ENCODE results near the gene ELAVL4.

Gene ELAVL4

DNA sequence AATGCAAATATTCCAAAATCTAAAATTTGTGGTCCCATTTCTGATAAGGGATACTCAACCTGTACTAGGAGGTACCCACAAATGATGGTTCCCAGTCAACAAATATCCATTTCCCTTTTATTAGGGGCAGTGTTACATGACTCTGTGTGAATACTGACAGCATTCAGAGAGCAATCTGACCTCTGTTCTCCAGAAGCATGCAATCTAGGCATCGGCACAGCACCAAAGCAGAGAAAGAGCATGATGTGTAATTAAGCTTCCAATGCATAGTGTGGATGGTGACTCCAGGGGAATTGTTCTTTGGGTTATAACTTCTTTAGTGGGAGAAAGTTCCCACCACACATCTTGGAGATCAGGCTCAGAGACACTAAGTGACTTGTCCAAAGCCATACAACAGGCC lies 71.6 kb downstream of the ELAVL4 start:
- DNase-seq: no peak

DNA sequence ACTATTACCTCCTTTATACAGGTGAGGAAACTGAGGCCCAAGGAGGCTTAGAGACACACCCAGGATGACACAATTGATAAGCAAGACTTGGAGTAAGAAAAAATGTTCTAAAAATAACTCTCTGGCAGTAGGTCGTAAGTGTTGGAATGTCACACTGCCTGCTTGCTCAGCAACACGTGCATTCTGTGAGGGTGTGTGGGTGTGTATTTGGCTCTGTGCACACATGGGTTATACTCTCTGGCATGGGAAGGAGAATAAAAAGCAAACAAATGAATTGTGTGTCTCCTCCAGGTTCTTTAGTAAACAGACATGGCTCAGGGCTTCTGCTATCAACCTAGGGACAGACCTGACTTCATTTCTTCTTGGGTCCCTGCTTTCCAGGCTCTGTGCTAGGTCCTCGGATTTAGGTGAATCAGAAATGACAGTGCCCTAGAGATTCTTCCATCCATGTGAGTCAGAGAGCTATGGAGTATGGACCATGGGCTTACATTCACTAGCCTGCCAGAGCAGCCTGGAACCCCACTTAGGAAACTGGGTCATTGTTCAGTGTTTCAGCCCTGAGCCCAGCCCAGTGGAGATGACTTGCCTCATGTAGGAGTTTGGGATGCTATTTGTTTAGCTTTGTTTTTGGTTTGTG lies 72.4 kb downstream of the ELAVL4 start:
- DNase-seq: no peak

DNA sequence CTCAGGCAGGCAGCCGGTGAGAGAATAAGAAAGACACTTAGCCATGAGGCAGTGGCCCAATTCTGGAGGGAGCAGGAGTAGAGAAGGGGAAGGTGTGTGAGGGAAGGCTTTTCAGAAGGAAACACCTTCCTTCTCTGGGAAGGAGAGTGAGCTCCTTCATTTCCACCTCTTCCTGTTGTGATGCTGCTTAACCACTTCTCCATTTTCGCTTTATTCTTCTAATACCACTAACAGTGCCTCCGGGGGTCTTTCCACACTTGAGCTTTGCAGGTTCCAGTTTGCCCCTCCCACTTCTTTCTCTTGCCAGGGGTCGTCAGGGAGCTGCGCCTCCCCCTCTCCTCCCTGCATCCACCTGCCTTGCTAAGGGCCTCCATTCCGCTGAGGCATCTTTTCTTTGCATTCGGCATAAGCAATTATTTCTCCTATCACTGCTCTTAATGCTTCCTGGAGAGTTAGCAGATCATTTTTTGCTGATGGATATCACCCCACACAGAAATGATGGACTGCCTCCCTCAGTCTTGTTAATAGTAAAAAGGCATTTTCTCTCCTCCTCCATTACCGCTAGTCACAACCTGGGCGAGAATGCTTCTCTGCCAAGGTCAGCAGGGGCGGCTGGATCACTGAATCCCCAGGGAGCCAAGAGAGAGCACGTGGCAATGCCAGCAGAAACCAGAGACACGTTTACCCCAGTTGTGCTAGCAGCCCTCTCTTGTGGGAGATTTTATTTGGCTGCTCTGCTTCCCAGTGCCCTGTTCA lies 74.8 kb downstream of the ELAVL4 start:
- no peak for DNase-seq

DNA sequence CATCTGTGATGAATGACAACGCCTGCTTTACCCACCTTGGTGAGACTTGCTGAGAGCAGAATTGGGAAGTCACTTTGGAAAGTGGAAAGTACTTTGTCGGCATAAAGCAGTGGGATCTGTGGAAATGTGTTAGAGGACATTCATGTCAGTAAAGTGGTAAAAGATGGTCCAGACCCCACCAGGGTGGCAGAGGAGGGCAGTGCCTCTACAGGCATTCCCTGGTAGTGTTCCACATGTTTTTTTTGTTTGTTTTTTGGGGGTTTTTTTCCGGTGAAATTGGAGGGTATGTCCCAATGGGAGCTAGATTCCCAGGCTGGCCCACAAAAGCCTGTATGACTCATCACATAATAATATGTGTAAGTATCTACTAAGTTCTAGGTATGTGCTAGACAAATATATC lies 80.6 kb downstream of the ELAVL4 start:
- no peak for DNase-seq

DNA sequence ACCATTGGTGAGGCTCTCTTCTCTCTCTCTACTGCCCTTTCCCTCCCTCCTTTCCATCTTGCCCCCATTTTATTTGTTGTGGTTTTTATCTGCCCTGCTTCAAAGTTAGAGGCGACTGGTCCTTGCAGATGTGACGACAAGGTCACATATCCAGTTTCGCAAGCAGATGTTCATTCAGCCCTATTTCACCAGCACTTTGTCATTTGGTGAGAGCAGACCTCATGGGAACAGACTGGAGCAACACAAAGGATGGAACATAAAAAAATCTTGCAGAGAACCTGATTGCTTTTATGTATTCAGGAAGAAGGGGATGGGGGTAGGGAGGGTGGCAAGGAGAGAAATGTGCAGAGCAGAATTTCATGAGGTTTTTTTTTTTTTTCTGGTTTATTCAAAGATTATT lies 84.3 kb downstream of the ELAVL4 start:
- DNase-seq: no peak

DNA sequence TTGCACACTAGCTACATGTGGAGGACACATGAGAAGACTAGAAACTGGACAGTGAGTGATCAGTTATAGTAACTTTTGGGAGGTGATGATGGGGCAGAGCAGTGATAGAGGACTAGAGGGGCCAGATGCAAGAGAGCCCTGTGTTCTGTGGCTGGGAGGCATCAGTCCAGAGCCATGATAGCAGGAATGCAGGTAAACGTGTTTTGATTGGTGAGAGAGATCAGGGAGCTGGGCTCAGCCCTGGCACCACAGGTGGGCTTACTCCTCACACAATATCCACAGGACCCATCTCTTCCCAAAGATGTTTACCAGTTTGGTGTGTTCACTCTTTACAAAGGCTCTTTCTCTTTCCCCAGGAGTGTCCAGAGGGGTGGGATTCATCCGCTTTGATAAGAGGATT lies 86.5 kb downstream of the ELAVL4 start:
- DNase-seq: no peak

DNA sequence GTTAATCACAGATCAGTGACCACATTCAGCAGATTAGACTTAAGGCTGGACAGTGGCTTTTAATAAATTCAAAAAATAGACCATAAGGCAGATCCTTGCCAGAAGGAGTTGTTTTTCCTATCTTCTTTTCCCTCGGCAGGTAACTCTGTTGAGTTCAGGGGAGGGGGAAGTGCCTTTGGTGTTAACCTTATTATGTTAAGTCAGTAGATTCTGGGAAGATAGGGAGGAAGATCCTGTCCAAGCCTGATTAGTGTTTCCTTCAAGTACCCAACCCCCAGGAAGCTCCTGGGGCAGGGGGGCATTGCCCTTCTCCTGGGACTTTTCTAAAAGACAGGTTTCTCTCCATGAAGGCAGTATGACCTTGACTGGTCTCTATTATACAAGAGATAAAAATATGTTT lies 87.4 kb downstream of the ELAVL4 start:
- DNase-seq: no peak

DNA sequence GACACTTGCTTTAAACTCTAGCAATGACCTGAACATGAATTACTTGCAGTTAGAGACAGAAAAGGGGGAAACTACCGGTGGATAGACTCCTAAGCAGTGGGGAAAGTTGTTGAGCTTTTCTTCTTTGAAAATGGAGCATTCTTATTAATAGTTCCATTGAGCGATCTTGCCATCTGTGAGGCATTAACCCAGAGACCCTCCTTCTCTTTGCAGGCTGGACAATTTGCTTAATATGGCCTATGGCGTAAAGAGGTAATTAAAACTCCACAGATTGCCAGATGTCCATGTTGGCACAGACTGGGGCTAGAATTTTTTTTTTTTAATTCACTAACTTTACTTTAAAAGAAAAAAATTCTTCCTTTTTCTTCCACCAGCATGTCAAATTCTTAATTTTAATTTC lies 88.5 kb downstream of the ELAVL4 start:
- DNase-seq: no peak

DNA sequence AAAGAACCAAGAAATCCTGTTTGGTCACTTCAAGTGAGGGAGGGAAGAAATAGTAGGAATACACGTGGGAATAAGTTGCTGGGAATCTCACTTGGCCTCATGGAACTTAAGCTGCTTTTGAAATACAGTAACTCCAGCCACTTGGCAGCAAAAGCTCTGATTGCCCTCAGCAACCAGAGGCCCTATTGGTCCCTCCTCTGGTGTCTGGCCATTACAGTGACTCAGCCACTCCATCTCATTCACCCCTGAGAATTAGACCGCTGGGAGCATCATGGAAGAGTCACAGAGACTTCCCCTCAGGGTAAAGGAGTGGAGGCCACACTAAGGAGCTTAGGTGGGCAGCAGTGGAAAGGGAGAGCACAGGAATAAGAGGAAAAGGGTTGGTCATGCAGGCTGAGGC lies 99.6 kb downstream of the ELAVL4 start:
- no peak for DNase-seq

DNA sequence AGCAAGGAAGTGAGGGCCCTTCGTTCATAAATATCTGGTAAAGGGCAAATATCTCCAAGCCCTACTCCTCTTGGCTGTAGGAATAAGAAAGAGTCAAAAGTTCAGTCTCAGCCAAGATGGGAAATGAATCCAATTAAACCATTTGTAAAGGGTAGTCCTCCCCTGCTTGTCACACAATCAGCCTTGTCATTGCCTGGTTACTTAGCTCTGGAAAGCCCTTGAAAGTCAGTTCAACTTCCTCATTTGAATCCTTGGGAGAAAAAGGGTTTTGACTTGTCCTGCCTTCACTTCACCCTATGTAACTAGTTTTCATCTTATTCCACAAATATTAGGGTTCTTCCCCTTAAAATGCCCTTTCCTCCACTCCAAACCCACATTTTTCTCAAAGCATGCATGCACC lies 100.0 kb downstream of the ELAVL4 start:
- DNase-seq: no peak

DNA sequence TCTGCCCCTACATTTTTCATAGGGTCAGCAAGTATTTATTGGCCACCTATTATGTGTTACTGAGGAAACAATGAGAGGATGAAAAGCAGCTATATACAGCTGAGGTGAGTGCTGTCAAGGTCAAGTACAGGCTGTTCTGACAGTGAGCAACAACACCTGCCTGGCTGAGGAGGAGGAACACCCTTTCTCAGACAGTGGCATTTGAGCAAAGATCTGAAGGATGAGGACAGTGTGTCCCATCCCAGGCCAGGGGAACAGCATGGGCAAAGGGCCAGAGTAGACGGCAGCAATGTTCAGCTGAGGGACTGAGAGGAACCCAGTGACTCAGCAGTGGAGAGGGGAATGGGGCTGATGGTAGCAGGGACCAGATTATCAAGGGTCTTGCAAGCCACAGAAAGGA lies 101.0 kb downstream of the ELAVL4 start:
- no peak for DNase-seq

DNA sequence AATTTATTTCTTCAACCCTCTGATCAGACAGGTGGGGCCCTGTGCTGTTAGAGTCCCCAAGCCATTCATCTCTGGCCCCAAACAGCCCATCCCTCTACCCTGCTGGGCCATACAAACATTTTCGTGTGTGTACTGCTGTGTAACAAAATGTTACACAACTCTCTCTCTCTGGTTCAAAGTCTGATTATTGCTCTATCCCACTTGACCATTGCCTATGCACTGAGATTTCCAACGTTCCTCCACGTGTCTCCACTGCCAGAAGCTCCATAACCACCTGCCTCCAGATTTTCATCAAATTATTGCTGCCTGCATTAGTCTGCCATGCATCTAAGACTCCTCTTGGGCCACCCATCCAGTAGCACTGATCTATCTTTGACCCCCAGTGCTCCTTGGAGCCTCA lies 104.8 kb downstream of the ELAVL4 start:
- no peak for DNase-seq

DNA sequence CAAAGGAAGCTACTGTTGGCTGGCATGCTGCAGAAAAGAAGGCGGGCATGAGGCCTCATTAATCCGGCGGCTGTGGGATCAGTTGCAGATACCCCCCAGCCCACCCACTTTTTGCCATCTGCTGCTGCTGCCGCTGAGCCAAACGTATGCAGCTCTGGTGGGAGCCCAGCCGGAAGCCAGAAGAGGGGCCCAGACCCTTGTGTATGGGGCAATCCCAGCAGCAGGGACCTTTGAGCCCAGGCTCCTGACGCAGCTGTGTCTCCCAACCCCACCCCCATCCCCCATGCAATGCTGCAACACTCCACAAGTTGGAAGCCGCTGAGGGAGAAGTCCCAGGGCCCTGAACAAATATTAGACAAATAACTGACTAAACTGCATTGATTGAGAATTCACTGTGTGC lies 106.0 kb downstream of the ELAVL4 start:
- no peak for DNase-seq

DNA sequence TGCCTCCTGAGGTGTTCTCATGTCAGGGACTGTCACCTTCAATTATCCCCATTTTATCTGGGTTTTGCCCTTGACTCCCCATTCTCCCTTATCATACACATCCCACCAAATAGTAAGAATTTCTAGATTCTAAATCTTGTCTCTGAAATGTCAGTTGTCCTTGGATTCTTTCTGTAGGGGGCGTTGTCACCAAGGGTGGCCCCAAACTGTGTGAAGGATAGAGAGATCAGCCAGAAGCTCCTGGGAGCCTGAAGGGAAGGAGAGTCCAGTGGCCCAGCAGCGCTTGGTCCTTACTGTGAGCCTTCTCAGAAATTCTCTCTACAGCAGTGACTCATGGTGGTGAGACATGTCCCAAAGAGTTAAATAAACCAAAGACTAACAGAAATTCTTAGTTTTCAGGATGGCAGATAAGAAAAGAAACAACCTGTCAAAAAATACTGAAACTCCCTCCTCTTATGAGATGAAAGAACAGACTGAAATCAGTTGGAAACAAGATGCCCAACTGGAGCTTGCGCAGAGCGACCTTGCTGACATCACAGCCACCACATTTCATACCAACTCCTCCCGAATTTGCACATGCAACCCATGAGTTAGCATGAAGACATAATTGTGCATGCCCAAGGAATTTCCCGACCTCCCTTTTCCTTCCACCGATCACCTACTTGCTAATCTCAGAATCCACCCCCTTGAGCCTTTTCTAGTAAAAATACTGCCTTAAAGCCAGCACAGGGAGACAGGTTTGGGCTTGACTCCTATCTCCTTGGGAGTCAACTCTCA lies 109.8 kb downstream of the ELAVL4 start:
- DNase-seq: no peak

DNA sequence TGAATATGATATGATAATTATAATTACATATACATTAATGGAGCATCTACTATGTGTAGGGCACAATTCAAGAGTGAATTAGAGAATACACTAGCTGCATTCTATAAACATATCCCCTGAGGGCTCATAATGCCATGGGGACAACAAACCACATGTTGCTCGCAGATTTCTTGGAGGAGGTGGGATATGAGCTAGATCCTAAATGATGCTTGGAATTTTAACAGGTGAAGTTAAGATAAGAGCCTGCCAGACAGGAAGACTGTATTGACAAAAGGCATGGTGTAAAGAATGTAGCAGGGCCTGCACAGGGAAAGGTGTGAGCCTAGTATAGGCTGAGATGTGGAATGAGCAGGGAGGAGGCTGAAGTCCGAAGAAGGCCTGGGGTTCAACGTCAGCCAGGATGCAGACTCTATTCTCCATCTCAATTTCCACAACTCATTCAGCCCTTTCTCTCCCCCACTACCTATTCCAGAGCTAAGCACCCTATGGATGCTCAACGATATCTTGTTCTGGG lies 120.2 kb downstream of the ELAVL4 start:
- no peak for DNase-seq

DNA sequence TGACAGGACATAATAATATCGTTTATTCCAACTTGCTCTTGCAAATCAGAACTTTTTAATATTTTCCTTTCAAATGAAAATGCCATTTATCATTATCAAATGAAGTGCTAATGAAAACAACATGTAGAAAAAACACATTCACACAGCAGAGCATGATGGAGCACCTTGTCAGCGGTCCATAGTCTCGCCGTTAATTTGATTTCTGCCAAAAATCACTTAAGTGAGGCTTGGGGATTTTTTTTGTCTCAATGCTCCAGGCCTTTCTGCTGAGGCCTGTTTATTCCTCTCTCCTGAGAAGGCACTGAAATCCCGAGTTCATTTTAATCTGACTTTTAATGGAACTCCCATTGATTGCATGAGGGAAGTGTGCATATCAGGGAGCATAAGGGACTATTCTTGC lies 122.5 kb downstream of the ELAVL4 start:
- no peak for DNase-seq

DNA sequence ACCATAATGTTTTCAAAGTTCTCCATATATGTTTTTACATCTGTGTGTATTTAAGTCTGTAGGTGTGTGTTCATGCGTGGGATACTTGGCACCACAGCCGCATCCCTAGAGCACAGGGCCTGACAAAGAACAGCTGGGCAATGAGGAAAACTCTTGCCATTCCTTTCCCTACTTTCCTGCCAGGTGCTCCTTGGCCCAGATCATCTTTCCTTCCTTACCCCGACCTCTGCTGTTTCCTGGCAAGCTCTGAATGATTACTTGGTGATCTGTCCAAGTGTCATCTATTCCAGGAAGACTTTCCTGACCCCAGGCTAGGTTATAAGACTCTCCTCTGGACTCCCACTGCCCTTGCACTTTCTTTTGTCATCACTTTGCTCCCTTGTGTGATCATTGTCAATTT lies 123.6 kb downstream of the ELAVL4 start:
- DNase-seq: no peak

DNA sequence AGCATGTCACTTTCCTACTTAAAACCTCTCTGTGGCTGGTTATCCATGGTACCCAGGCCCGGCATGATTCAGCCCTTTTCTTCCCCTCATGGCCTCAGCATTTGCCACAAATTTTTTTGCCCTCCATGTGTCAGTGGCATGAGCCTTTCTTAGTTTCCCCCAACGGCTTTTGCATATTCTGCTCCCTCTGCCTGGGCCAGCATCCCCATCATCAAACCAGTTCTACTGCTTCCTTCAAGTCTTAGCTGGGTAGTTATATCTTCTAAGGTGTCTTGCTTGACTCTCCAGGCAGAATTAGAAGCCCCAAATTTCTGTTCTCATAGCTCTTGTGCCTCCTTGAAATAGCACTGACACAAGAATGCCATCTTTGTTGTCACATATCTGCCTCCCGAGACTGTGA lies 127.9 kb downstream of the ELAVL4 start:
- DNase-seq: no peak

DNA sequence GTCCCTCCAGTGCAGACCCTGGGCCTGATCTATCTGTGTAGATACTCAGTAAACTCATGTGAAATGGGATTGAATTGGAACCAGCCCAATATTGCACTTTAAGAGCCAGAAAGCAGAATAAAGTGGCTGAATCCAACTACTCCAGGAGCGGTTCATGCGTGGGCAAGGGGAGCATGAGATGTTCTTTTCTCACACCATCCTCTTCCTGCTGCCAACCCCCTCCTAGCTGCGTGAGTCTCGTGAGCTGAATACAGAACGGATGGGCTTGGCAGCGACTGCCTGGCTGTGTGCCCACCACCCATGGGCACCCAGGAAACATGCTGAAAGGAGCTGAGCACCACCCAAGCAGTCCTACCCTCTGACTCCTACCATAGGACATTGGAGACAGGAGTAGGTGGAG lies 128.3 kb downstream of the ELAVL4 start:
- no peak for DNase-seq

DNA sequence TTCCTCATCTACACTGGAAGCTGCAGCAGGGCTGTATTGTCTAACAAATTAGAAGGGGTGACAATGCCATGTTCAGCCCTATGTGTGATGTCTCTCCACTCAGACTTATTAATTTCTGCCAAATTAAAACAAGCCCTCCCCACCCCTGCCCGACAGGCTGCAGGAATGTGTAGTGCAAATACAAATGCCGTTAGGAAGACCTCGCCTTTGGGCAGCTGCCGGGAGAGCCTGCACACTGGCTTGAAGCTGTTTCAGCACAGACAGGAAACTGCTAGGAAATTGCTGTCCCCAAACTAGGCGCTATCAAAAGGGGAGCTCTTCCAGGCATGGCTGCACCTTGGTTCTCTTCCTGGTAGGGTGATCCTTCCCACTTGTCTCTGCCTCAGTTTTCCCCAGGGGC lies 135.2 kb downstream of the ELAVL4 start:
- DNase-seq: no peak

DNA sequence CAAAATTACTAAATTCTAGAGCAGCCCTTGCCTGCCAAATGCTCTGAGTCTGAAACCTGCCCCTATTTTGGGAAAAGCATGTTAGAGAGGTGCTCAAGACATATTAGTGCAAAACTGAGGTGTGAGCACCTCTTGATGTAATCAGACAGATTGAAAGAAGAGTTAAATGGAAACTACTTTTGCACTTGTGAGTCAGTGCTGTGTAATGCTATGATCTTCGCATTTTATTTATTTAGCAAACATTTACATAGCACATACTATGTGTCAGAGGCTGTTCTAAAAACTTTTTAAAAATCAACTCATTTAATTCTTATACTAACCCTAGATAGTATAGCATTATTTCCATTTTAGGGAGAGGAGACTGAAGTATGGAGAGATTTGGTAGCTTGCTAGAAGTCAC lies 138.1 kb downstream of the ELAVL4 start:
- no peak for DNase-seq

DNA sequence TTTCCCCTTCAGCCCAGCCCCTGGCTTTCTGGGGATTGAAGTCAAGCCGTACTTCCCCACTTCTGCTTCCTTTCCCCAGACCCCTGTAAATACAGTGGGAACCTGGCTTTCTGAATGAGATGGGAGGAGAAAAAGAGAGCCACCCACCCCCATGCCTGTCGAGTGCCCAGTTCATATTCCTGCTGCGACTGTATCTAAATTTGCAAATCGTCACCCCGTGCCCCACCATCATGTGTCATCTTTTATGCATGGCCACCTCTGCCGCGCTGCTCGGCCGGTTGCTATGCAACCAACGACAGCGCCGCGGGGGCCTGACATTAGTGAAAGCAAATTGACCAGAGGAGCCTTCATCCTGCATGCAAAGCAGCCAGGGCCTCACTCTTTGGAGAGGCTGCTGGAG lies 143.0 kb downstream of the ELAVL4 start:
- no peak for DNase-seq

DNA sequence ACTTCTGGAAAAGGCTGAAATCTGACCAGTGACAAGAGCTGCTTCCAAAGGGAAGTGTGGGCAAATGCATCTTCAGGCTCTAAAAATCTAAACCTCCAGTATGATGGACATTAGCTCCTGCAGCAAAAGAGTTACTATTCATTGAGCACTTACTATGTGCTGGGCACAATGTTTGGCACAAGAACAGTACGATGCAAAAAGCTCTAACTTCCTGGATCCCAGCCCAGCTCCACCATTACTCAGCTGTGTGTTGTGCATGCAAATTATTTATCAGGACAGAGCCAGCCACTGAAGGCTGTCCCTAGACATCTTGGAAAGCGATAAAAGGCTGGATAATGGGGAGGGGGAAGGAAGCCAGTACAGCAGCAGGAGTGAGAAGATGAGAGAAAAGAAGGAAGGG lies 143.5 kb downstream of the ELAVL4 start:
- no peak for DNase-seq
